Measurements from ENCODE around the gene SEMA3G.

Gene SEMA3G

DNA sequence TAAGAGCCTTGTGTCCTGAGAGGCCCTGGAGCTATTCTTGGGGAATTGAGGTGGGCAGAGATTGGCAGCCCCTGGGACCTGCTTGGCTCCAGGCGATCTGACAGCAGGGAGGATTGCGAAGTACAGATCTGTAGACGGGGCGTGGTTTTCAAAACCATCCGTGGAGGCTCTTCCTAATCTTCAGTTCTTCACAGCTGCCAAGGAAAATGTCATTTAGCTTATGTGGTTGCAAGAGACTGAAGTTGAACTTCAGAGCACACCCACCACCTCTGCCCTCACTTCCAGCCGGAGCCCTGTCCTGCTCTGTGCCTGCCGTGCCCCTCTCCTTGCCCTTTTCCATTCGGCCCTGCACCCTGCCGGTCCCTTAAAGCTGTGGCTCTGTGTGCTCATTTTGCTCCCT lies 23.4 kb upstream of the SEMA3G start:
- H3K27ac ChIP-seq = no peak overlapping the region
- H3K9me3 ChIP-seq (ENCODE audit: control insufficient read depth, low read length) = no peaks in the 10 kb centered on the region
- H3K4me2 ChIP-seq (ENCODE audit: low read length) = no peak overlapping the region
- H3K4me3 ChIP-seq (ENCODE audit: low read depth, low read length) = no peak overlapping the region
- H3K4me1 ChIP-seq = no peaks in the 10 kb centered on the region
- no peak for TF ChIP-seq CTCF (IDR thresholded peaks at IDR 0.05)
- H3K79me2 ChIP-seq = peaks cover 7% of the 10 kb centered on the region
- no peak overlapping the region for H2AFZ ChIP-seq
- no peaks in the 10 kb centered on the region for H3K27me3 ChIP-seq (ENCODE audit: control insufficient read depth, insufficient read depth, low read length)
- no peaks in the 10 kb centered on the region for H3K36me3 ChIP-seq (ENCODE audit: control insufficient read depth, insufficient read depth, low read length)
- no peak overlapping the region for H3K9ac ChIP-seq

- Histone ChIP-seq H2AFZ (no peak overlapping the region), H3K36me3 (ENCODE audit: control insufficient read depth, insufficient read depth, low read length) (no peaks in the 10 kb centered on the region), H3K4me3 (ENCODE audit: low read depth, low read length) (no peak overlapping the region), H3K4me1 (no peaks in the 10 kb centered on the region), H3K9me3 (ENCODE audit: control insufficient read depth, low read length) (no peaks in the 10 kb centered on the region), H3K79me2 (peaks cover 5% of the 10 kb centered on the region), H3K9ac (no peak overlapping the region), H3K4me2 (ENCODE audit: low read length) (no peak overlapping the region), H3K27ac (no peak overlapping the region), H3K27me3 (ENCODE audit: control insufficient read depth, insufficient read depth, low read length) (no peaks in the 10 kb centered on the region)
- no peak for TF ChIP-seq CTCF (IDR thresholded peaks at IDR 0.05)
Measured at GRCh38 chr3:52463416-52463815, 18.5 kb upstream of the SEMA3G start.

DNA sequence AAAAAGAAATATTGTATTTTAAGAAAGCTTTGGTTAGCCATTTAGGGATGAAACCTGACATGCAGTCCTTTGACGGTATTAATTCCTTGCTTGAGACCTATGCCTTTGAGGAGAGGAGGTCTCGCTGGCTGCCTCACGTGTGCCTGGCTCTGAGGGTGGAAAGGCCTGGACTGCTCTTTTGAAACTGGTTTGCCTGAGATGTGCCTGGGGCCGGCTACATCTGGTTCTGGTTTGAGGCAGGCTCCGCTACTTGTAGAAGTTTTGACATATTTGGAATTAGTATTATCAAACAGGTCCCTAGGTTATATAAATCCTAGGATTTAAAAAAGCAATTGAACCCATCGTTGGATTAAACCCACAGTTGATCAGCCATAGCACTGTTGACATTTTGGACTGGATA lies 17.0 kb upstream of the SEMA3G start:
- Histone ChIP-seq H3K27me3 (ENCODE audit: control insufficient read depth, insufficient read depth, low read length) (no peaks in the 10 kb centered on the region), H3K9me3 (ENCODE audit: control insufficient read depth, low read length) (no peaks in the 10 kb centered on the region), H3K9ac (no peak overlapping the region), H3K36me3 (ENCODE audit: control insufficient read depth, insufficient read depth, low read length) (no peaks in the 10 kb centered on the region), H3K4me3 (ENCODE audit: low read depth, low read length) (no peak overlapping the region), H2AFZ (no peak overlapping the region), H3K27ac (no peak overlapping the region), H3K4me1 (no peaks in the 10 kb centered on the region), H3K4me2 (ENCODE audit: low read length) (no peak overlapping the region), H3K79me2 (peaks cover 3% of the 10 kb centered on the region)
- TF ChIP-seq CTCF (IDR thresholded peaks at IDR 0.05) = no peak

GRCh38 chr3:52458770-52459545 lies 14.1 kb upstream of the SEMA3G start:
- no peaks in the 10 kb centered on the region for H3K9me3 ChIP-seq (ENCODE audit: control insufficient read depth, low read length)
- H3K27ac ChIP-seq = no peak overlapping the region
- H3K79me2 ChIP-seq = peaks cover 3% of the 10 kb centered on the region

More at GRCh38 chr3:52458770-52459545, 14.1 kb upstream of the SEMA3G start:
- Histone ChIP-seq H3K4me1 (peaks cover 11% of the 10 kb centered on the region), H3K27me3 (ENCODE audit: control insufficient read depth, insufficient read depth, low read length) (no peaks in the 10 kb centered on the region), H3K4me3 (ENCODE audit: low read depth, low read length) (no peak overlapping the region), H3K4me2 (ENCODE audit: low read length) (no peak overlapping the region), H3K9ac (no peak overlapping the region), H2AFZ (no peak overlapping the region), H3K36me3 (ENCODE audit: control insufficient read depth, insufficient read depth, low read length) (no peaks in the 10 kb centered on the region)
- no peak for TF ChIP-seq CTCF (IDR thresholded peaks at IDR 0.05)
